Stomach (tissue), 9 donors: Measurements from ENCODE around the gene MYD88. TPM values are rescaled to one million over a fixed set of nuclear protein-coding genes. Genes with fewer than 3 reads are reported as not detected.
A peak's percentile ranks its signal among the peaks of the same experiment; 100 is the strongest.

Experiments
- DNase-seq, 2 donors: peaks; one replicate each; pipeline versions ENCODE4 v3.0.0 to v3.0.0-alpha.2; 2013 to 2019
- H3K27ac ChIP-seq, 5 donors: fragments of 200-600 bp in 4 of 5; sonication (generic) in 4 of 5; one replicate each; pipeline ENCODE4 v1.5.1; 2013 to 2019; ENCODE audit warnings: mild to moderate bottlenecking in 1 of 5, moderate library complexity in 1 of 5
- H3K27me3 ChIP-seq, 3 donors: fragments of 200-600 bp; sonication (generic); one replicate each; pipeline ENCODE4 v1.5.1; 2017 to 2019; ENCODE audit warnings: mixed run types in 1 of 3
- H3K36me3 ChIP-seq, 4 donors: fragments of 200-600 bp; sonication (generic); 1 replicate in 3 of 4; 2 replicates in 1 of 4; pipeline ENCODE4 v1.5.1; 2016 to 2019
- H3K4me1 ChIP-seq, 4 donors: fragments of 200-600 bp; sonication (generic); one replicate each; pipeline ENCODE4 v1.5.1; 2016 to 2019
- H3K4me3 ChIP-seq, 4 donors: fragments of 200-600 bp; sonication (generic) in 3 of 4; one replicate each; pipeline ENCODE4 v1.5.1; 2016 to 2019; ENCODE audit warnings: mild to moderate bottlenecking in 1 of 4
- H3K9me3 ChIP-seq, 4 donors: fragments of 200-600 bp; sonication (generic); one replicate each; pipeline ENCODE4 v1.5.1; 2016 to 2019
- EP300 ChIP-seq: sonication (generic); formaldehyde crosslinking; IDR thresholded peaks from one replicate; pipeline ENCODE4 v1.6.1; 2017; ENCODE audit warnings: antibody characterized with exemption
- POLR2A ChIP-seq, 4 donors: fragments of 450-650 bp; IDR thresholded peaks; one replicate each; pipeline ENCODE4 v1.6.1; 2016; ENCODE audit warnings: antibody characterized with exemption in 4 of 4, control low read depth in 2 of 4, mild to moderate bottlenecking in 1 of 4, moderate library complexity in 1 of 4
- POLR2AphosphoS5 ChIP-seq, 3 donors: sonication (generic); formaldehyde crosslinking; IDR thresholded peaks; one replicate each; pipeline ENCODE4 v1.6.1; 2016; ENCODE audit warnings: antibody characterized with exemption in 3 of 3
- WGBS, 5 donors: extraction: QIAGEN DNeasy Blood & Tissue Kit in 3 of 5; methylation state at CpG; one replicate each; pipeline versions ENCODE4 v1.1.5 to v1.1.7; 2013 to 2018; 5-methylcytosine and 5-hydroxymethylcytosine counted together
- intact Hi-C: fragments of 100-400 bp; cut with DNase I; formaldehyde crosslinking; loops from one replicate; pipeline ENCODE4 v1.15.1; 2023; ENCODE audit warnings: low total_unique reads
- polyA plus RNA-seq, 3 donors: library from polyadenylated mRNA; stranded (reverse); fragments of 200-250 nt; gene quantifications; one replicate each; pipeline ENCODE4 v1.2.3, GENCODE V29; 2013
- total RNA-seq, 5 donors: library from RNA; depleted of rRNA; stranded (reverse); fragments of >200 nt; gene quantifications; one replicate each; pipeline versions ENCODE4 v1.1.0 to v1.2.3, GENCODE V29; 2014 to 2016
- TF ChIP-seq, protein P1 (sequence below), 7 experiments: fragments of 450-650 bp in 4 of 7; fragments of 200-600 bp in 3 of 7; sonication (generic) in 3 of 7; IDR thresholded peaks; one replicate each; pipeline ENCODE4 v1.5.1; 2016 to 2019; ENCODE audit warnings: antibody characterized with exemption in 7 of 7, control low read depth in 2 of 7, mild to moderate bottlenecking in 1 of 7
- donor health status: healthy with polysubstance abuse.
- donor health status: Bipolar disorder and iron deficiency.
- donor health status: healthy.

Gene MYD88
- total and polyA plus RNA-seq, 8 donors, result 9.0 to 67.8 (median 31.9) TPM

DNA sequence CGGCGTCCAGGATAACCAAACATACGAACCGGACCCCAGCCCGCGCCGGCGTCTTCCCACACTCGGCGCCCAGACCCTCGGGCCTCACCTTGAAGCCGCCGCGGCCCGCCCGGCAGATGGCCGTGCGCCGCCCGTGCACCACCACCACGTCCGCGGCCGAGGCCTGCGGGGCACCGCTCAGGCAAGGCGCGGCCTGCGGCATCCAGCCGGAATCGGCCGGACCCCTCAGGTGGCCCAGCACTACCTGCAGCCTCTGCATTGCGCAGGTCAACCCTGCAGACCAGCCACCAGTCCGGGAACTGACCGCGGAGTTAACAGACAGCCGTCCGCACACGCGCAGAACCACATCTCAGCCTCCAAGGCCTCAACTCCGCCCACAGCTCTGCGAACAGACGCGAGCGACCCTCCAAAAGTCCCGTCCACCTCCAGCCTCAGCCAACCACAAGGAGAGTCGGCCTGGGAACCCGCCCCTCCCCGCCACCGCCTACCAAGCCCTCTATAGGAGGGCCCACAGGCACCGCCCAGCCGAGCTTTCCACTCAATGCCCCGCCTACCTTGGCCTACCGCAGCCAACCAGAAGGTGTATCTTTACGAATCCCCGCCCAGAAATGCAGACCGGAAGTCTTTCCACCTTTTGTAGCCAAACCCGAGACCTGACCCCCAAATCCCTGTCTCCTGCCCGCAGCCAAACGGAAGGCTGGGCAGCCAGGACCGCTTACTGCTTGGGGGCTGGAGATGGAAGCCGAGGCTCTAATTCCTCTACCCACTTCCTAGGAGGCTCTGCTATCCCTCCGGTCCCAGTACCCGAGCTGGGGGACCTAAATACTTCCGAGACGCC, 1.5 kb upstream of the MYD88 start, which contains the start of gene ACAA1:
Gene ACAA1 (minus strand): TSS at position 351 of the 838 bp plus-strand sequence. CDS start 92 bp downstream, at position 259.
- intact Hi-C loops, result no loop called here
- WGBS, 5 donors, result 0% methylated on average over 16 to 66 of the region's 66 CpGs

GRCh38 chr3:38137615-38138348, 679 bp upstream of the MYD88 start:
- Histone ChIP-seq H3K27ac (peak overlapping the region; percentile 90 to 99 (median 92)), H3K36me3 (peaks cover 20 to 47% (median 42%) of the 10 kb centered on the region in 4 donors), H3K4me1 (peaks cover 45 to 67% (median 61%) of the 10 kb centered on the region in 4 donors), H3K4me3 (peak overlapping the region; percentile 77 to 99 (median 95)), H3K9me3 (no peaks in the 10 kb centered on the region), H3K27me3 (no peaks in the 10 kb centered on the region)
- intact Hi-C loops, result no loop called here
- 15 to 22% (median 17%) methylated on average over 20 to 22 of the region's 22 CpGs for WGBS, 5 donors
- peak in 1 of 4 donors; percentile 3 for TF ChIP-seq POLR2A (IDR thresholded peaks at IDR 0.05)
- TF ChIP-seq, protein P1, sequence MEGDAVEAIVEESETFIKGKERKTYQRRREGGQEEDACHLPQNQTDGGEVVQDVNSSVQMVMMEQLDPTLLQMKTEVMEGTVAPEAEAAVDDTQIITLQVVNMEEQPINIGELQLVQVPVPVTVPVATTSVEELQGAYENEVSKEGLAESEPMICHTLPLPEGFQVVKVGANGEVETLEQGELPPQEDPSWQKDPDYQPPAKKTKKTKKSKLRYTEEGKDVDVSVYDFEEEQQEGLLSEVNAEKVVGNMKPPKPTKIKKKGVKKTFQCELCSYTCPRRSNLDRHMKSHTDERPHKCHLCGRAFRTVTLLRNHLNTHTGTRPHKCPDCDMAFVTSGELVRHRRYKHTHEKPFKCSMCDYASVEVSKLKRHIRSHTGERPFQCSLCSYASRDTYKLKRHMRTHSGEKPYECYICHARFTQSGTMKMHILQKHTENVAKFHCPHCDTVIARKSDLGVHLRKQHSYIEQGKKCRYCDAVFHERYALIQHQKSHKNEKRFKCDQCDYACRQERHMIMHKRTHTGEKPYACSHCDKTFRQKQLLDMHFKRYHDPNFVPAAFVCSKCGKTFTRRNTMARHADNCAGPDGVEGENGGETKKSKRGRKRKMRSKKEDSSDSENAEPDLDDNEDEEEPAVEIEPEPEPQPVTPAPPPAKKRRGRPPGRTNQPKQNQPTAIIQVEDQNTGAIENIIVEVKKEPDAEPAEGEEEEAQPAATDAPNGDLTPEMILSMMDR (IDR thresholded peaks at IDR 0.05), result no peak
- no peak for DNase-seq

More for the DNA sequence above, 1.5 kb upstream of the MYD88 start, which contains the start of gene ACAA1:
- H3K4me1 ChIP-seq, result peaks cover 51 to 75% (median 67%) of the 10 kb centered on the region in 4 donors
- H3K27ac ChIP-seq, result peak within 1 kb of the TSS; percentile 91 to 99 (median 92)
- H3K9me3 ChIP-seq, result no peaks in the 10 kb centered on the region
- TF ChIP-seq POLR2AphosphoS5 (IDR thresholded peaks at IDR 0.05) (peak; percentile 75 to 95 (median 88)), POLR2A (IDR thresholded peaks at IDR 0.05) (peak in 2 of 4 donors; percentile 27 to 77), EP300 (no peak)
- TF ChIP-seq, protein P1 (IDR thresholded peaks at IDR 0.05), result no peak
- peak within 1 kb of the TSS; percentile 77 to 99 (median 95) for H3K4me3 ChIP-seq
- DNase-seq, result peak; percentile 100
- no peaks in the 10 kb centered on the region for H3K27me3 ChIP-seq
- H3K36me3 ChIP-seq, result peaks cover 20 to 48% (median 43%) of the 10 kb centered on the region in 4 donors

GRCh38 chr3:38139191-38139590, 730 bp downstream of the MYD88 start:
- H3K4me3 ChIP-seq, result peak overlapping the region; percentile 77 to 99 (median 95)
- 2 to 7% (median 4%) methylated on average over 7 to 8 of the region's 8 CpGs for WGBS, 5 donors
- no peak for TF ChIP-seq POLR2A (IDR thresholded peaks at IDR 0.05)
- TF ChIP-seq, protein P1 (IDR thresholded peaks at IDR 0.05), result no peak
- peaks cover 15 to 33% (median 28%) of the 10 kb centered on the region in 4 donors for H3K36me3 ChIP-seq
- H3K27me3 ChIP-seq, result no peaks in the 10 kb centered on the region
- H3K4me1 ChIP-seq, result peaks cover 31 to 54% (median 47%) of the 10 kb centered on the region in 4 donors
- peak overlapping the region; percentile 90 to 99 (median 92) for H3K27ac ChIP-seq
- intact Hi-C loops, result no loop called here
- H3K9me3 ChIP-seq, result no peaks in the 10 kb centered on the region
- peak in 1 of 2 donors; percentile 25 for DNase-seq

DNA sequence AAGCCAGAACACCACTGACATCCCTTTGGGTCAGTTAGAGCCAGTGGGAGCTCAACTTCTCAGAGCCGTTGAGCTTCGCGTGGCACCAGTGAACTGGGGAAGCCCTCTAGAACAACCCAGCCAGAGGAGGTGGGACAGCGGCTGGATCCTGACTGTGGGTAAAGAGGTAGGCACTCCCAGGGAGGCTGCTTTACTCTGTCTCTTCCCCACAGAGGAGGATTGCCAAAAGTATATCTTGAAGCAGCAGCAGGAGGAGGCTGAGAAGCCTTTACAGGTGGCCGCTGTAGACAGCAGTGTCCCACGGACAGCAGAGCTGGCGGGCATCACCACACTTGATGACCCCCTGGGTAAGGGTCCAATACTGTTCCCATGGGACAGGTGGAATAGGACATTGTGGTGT, 1.2 kb downstream of the MYD88 start:
- H3K4me1 ChIP-seq, result peaks cover 29 to 50% (median 42%) of the 10 kb centered on the region in 4 donors
- H3K36me3 ChIP-seq, result peaks cover 15 to 29% (median 25%) of the 10 kb centered on the region in 4 donors
- peak overlapping the region in 3 of 5 donors; percentile 92 to 99 (median 98) for H3K27ac ChIP-seq
- TF ChIP-seq POLR2A (IDR thresholded peaks at IDR 0.05), result no peak
- no peak for TF ChIP-seq POLR2AphosphoS5 (IDR thresholded peaks at IDR 0.05)
- no peak for TF ChIP-seq EP300
- TF ChIP-seq, protein P1 (IDR thresholded peaks at IDR 0.05), result no peak
- peak overlapping the region; percentile 77 to 99 (median 95) for H3K4me3 ChIP-seq
- 84 to 92% (median 88%) methylated on average over 4 to 7 of the region's 7 CpGs for WGBS, 5 donors
- intact Hi-C loops, result loop anchor here (10.0 kb wide), 1 partner anchor 105 kb away; the partner anchor contains the start of gene DLEC1
- H3K9me3 ChIP-seq, result no peaks in the 10 kb centered on the region
- peak in 1 of 2 donors; percentile 23 for DNase-seq
- no peaks in the 10 kb centered on the region for H3K27me3 ChIP-seq
